Upper lobe of left lung (tissue), 4 donors: ENCODE measurements around the gene FAM53B.

ENCODE experiments used
- EP300 ChIP-seq, 4 donors: sonication (generic); formaldehyde crosslinking; IDR thresholded peaks; one replicate each; pipeline ENCODE4 v1.5.1; 2017; ENCODE audit warnings: antibody characterized with exemption in 4 of 4, control low read depth in 2 of 4
- POLR2A ChIP-seq, 4 donors: fragments of 450-650 bp; IDR thresholded peaks; one replicate each; pipeline ENCODE4 v1.5.1; 2016 to 2017; ENCODE audit warnings: antibody characterized with exemption in 4 of 4, mild to moderate bottlenecking in 2 of 4
- POLR2AphosphoS5 ChIP-seq, 2 donors: sonication (generic); formaldehyde crosslinking; IDR thresholded peaks; one replicate each; pipeline ENCODE4 v1.5.1; 2017; ENCODE audit warnings: antibody characterized with exemption in 2 of 2
- TF ChIP-seq, protein P1 (sequence below), 6 experiments: fragments of 450-650 bp in 4 of 6; fragments of 200-600 bp in 2 of 6; sonication (generic) in 2 of 6; IDR thresholded peaks; one replicate each; pipeline ENCODE4 v1.5.1; 2016 to 2019; ENCODE audit warnings: antibody characterized with exemption in 6 of 6

DNA sequence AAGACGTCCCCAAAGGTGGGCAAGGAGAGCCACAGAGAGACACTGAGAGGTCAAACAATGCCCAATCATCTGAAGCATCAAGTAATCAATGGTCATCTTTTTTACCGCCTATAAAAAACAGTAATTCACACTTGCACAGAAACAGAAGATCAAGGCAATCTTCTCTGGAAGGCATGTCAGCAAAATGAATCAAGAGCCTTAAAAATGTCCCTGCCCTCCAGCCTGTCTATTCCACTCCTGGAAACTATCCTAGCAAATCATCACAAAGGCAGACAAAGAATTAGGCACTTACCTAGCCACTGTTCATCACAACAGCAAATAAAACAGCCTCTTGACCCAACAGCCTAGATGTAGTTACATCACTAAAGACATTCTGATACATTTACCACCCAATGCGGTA is 48.9 kb downstream of the FAM53B start:
- TF ChIP-seq EP300 (IDR thresholded peaks at IDR 0.05), result no peak
- TF ChIP-seq, protein P1, sequence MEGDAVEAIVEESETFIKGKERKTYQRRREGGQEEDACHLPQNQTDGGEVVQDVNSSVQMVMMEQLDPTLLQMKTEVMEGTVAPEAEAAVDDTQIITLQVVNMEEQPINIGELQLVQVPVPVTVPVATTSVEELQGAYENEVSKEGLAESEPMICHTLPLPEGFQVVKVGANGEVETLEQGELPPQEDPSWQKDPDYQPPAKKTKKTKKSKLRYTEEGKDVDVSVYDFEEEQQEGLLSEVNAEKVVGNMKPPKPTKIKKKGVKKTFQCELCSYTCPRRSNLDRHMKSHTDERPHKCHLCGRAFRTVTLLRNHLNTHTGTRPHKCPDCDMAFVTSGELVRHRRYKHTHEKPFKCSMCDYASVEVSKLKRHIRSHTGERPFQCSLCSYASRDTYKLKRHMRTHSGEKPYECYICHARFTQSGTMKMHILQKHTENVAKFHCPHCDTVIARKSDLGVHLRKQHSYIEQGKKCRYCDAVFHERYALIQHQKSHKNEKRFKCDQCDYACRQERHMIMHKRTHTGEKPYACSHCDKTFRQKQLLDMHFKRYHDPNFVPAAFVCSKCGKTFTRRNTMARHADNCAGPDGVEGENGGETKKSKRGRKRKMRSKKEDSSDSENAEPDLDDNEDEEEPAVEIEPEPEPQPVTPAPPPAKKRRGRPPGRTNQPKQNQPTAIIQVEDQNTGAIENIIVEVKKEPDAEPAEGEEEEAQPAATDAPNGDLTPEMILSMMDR (IDR thresholded peaks at IDR 0.05), result no peak
- no peak for TF ChIP-seq POLR2A (IDR thresholded peaks at IDR 0.05)
- no peak for TF ChIP-seq POLR2AphosphoS5 (IDR thresholded peaks at IDR 0.05)
